Uterus (tissue), 2 donors: ENCODE measurements around the gene ILF3.

ENCODE experiments used
- CTCF ChIP-seq, 4 experiments: fragments of 200-600 bp in 2 of 4; fragments of 450-650 bp in 2 of 4; sonication (generic) in 2 of 4; IDR thresholded peaks; one replicate each; pipeline ENCODE4 v1.5.1; 2016 to 2019; ENCODE audit warnings: antibody characterized with exemption in 4 of 4, mild to moderate bottlenecking in 2 of 4, moderate library complexity in 1 of 4
- POLR2A ChIP-seq, 2 donors: fragments of 450-650 bp; IDR thresholded peaks; one replicate each; pipeline ENCODE4 v1.6.1; 2016; ENCODE audit warnings: antibody characterized with exemption in 2 of 2, mild to moderate bottlenecking in 1 of 2, moderate library complexity in 1 of 2

GRCh38 chr19:10611907-10612306, 42.2 kb upstream of the ILF3 start:
- TF ChIP-seq CTCF (IDR thresholded peaks at IDR 0.05) = no peak
- no peak for TF ChIP-seq POLR2A (IDR thresholded peaks at IDR 0.05)
